MM.1S (cell line): ENCODE measurements around the gene ACTA1.

Experiments
- EZH2 ChIP-seq: fragments of 300-600 bp; sonication (generic); optimal IDR thresholded peaks from 2 replicates; pipeline ENCODE3; 2017; ENCODE audit warnings: low read depth, mild to moderate bottlenecking, antibody characterized with exemption, low read length, mixed read lengths
- EZH2phosphoT487 ChIP-seq: fragments of 300-600 bp; sonication (generic); IDR thresholded peaks from 2 replicates; pipeline ENCODE4 v1.6.1; 2018; ENCODE audit warnings: antibody characterized with exemption, low read length
- TF ChIP-seq, protein P1 (sequence below): fragments of 300-600 bp; sonication (generic); IDR thresholded peaks from 2 replicates; pipeline ENCODE4 v1.5.1; 2016; ENCODE audit warnings: antibody characterized with exemption, low read length, mixed read lengths

DNA sequence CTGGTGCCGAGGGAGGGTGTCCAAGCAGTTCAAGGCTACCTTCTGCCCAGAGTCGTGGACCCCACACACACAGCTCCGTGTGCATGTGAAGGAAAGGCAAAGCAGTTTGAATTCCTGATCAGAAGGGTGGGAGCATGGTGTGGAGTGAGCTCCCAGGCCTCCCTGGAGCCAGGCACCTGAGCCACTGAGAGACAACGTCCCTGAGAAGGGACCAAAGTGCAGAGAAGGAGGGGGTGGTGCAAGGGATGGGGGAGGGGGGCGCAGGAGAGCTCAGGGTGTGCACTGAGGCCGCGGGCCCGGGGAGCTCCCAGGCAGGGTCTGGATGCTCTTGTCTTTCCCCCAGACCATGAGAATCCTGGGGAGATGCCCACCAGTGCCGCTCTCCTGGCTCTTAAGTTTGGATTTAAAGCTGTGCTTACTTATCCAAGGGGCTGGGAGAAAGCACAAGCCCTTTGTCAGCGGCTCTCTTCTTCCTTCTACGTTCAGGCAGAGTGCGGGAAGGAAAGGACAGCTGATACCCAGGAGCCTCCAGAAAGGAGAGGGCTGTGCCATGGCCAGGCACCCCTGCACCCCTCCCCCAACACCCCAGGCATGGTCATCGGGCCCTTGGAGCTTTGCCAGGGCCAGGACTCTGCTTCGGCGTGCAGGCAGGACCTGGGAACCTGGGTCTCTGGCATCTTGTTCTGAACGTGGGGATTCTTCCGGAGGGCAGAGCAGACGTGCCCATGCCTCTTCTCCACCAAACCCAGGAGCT is 24.1 kb downstream of the ACTA1 start:
- TF ChIP-seq, protein P1, sequence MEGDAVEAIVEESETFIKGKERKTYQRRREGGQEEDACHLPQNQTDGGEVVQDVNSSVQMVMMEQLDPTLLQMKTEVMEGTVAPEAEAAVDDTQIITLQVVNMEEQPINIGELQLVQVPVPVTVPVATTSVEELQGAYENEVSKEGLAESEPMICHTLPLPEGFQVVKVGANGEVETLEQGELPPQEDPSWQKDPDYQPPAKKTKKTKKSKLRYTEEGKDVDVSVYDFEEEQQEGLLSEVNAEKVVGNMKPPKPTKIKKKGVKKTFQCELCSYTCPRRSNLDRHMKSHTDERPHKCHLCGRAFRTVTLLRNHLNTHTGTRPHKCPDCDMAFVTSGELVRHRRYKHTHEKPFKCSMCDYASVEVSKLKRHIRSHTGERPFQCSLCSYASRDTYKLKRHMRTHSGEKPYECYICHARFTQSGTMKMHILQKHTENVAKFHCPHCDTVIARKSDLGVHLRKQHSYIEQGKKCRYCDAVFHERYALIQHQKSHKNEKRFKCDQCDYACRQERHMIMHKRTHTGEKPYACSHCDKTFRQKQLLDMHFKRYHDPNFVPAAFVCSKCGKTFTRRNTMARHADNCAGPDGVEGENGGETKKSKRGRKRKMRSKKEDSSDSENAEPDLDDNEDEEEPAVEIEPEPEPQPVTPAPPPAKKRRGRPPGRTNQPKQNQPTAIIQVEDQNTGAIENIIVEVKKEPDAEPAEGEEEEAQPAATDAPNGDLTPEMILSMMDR, result no peak
- TF ChIP-seq EZH2 (no peak), EZH2phosphoT487 (no peak)
